ENCODE measurements around the gene CRYM.
"Not testable (repeated sequence)": the region's sequence is repeated elsewhere in the genome, so short reads cannot be mapped to it uniquely, and the experiment has no call there.

CRYM gene

DNA sequence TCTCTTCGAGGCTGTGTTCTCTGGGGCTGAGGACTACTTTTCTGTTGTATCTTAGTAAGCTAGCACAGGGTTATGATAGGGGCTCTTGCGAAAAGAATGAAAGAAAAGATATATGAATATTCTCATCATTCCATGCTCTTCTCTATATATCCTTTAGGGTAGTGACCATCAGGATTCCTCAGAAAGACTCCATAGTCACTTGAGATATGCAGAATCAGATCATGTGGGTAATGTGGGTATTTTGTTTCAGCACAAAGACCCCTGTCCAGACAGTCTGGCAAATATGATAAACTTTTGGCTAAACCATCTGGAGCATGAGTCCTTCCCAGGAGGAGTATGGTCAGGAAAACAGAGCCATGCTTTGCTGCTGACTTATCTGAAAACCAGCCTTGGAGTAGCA, 21.5 kb downstream of the CRYM start:
- TF ChIP-seq, protein P1, sequence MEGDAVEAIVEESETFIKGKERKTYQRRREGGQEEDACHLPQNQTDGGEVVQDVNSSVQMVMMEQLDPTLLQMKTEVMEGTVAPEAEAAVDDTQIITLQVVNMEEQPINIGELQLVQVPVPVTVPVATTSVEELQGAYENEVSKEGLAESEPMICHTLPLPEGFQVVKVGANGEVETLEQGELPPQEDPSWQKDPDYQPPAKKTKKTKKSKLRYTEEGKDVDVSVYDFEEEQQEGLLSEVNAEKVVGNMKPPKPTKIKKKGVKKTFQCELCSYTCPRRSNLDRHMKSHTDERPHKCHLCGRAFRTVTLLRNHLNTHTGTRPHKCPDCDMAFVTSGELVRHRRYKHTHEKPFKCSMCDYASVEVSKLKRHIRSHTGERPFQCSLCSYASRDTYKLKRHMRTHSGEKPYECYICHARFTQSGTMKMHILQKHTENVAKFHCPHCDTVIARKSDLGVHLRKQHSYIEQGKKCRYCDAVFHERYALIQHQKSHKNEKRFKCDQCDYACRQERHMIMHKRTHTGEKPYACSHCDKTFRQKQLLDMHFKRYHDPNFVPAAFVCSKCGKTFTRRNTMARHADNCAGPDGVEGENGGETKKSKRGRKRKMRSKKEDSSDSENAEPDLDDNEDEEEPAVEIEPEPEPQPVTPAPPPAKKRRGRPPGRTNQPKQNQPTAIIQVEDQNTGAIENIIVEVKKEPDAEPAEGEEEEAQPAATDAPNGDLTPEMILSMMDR (IDR thresholded peaks at IDR 0.05; ENCODE audit: control insufficient read depth, insufficient read depth, low read depth, low read length, missing control alignments): no peak
- H3K4me3 ChIP-seq (ENCODE audit: control insufficient read depth, low read depth, low read length): no peak overlapping the region
- no peak for DNase-seq (ENCODE audit: low read depth)

DNA sequence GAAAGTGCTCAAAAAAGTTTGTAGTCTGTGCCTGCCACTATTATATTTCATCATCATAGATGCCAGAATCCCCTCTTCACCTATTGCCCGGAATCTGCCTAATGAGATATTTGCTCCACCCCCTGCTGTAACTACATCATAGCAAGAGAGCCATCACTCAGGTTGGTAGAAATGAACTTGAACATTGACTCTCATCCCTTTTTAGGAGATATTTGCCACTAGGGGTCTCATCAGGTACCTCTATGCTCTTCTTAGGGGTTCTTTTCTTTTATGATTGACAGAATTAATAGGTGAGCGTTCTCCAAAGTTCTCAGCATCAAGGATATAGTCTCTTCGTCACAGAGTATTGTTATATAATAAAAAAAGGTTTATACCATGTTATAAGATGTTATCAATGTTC, 24.6 kb downstream of the CRYM start:
- no peak for DNase-seq (ENCODE audit: low read depth)
- TF ChIP-seq, protein P1 (IDR thresholded peaks at IDR 0.05; ENCODE audit: control insufficient read depth, insufficient read depth, low read depth, low read length, missing control alignments): no peak
- no peak overlapping the region for H3K4me3 ChIP-seq (ENCODE audit: control insufficient read depth, low read depth, low read length)

DNA sequence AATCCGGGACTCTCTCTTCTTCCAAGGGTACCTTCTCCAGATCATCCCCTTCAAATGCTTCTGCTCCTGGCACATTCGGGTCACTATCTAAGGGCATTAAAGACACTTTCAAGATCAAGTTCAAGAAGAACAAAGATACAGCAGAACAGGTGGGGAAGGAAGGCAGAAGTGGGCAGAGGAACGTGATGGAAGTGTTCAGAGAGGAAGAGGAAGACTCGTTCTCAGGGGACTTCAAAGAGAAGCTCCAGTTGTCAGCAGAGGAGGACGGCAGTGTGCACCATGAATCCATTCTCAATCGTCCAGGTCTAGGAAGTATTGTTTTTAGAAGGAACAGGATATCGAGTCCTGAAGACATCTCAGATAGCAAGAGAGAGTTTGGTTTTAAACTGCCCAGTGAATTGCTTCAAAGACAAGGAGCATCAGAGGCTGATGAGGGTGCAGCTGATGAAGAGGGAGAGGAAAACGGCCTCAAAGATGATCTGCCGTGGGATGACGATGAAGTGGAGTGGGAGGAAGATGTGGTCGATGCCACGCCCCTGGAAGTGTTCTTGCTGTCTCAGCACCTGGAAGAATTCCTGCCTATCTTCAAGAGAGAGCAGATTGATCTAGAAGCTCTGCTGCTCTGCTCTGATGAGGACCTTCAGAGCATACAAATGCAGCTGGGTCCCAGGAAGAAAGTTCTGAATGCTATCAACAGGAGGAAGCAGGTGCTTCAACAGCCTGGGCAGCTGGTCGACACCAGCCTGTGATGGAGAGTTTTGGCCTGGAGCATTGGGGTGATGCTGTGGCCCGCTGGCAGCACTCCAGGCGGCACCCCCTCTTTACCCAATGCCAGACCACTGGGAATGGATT, 27.8 kb downstream of the CRYM start:
- TF ChIP-seq, protein P1 (IDR thresholded peaks at IDR 0.05; ENCODE audit: control insufficient read depth, insufficient read depth, low read depth, low read length, missing control alignments): no peak
- no peak overlapping the region for H3K4me3 ChIP-seq (ENCODE audit: control insufficient read depth, low read depth, low read length)
- DNase-seq (ENCODE audit: low read depth): no peak

DNA sequence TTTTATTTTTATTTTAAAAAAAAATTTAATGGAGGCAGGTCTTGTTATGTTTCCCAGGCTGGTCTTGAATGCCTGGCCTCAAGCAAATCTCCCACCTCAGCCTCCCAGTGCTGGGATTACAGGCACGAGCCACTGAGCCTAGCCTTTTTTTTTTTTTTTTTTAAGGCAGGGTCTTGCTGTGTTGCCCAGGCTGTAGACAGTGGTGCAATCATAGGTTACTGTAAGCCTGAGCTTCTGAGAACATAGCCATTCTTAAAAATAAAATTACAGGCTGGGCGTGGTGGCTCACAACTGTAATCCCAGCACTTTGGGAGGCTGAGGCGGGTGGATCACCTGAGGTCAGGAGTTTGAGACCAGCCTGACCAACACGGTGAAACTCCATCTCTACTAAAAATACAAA, 29.9 kb downstream of the CRYM start:
- DNase-seq (ENCODE audit: low read depth); H3K4me3 ChIP-seq (ENCODE audit: control insufficient read depth, low read depth, low read length): not testable (repeated sequence)

DNA sequence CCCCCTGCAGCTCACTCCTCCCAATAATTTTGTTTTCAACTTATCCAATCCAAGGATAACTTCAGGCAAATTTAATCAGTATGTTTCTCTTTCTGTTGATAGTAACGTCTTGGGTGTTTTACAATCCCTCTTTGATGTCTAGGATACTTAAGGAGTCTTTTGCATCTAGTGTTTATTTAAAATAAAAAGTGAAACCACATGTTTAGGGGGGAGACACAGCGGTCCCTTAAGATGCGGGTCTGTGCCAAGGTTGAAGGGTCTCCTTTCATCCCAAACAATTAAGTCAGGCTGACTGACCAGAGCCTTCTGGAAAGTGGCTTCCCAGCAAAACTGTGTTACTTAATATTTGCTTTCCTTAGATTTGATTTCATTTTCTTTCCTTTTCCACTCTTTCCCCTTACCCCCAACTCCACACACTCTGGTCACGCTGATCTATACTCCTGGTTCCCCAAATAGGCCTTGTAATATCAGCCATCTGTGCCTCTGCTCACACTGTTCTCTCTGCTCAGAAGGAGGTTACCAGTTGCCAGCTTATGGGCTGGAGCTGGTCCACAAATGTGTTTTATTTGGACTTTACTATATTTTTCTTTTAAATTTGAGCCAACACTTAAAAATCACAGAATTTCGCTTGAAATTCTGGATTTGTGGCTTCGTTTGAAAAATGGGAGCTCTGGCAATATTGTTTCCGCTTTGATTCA, 33.4 kb downstream of the CRYM start:
- TF ChIP-seq, protein P1 (IDR thresholded peaks at IDR 0.05; ENCODE audit: control insufficient read depth, insufficient read depth, low read depth, low read length, missing control alignments): no peak
- no peak overlapping the region for H3K4me3 ChIP-seq (ENCODE audit: control insufficient read depth, low read depth, low read length)
- DNase-seq (ENCODE audit: low read depth): no peak

DNA sequence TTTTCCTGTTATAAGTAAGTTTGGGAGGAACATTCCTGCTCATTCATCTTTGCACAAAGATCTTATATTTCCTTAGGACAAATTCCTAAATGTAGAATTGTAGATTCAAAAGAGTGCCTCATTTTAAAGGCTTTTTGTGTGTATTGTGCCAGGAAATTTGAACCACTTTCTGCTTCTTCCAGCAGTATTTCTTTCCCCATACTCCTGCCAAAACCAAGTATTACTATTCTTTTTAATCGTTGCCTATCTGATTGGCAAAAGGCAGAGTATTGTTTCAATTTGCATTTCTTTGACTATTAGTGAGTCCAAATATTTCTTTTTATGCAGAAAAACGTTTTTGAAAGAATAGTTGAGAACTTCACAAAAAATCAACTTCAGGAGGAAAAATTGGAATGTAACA, 35.3 kb downstream of the CRYM start:
- DNase-seq (ENCODE audit: low read depth): no peak
- TF ChIP-seq, protein P1 (IDR thresholded peaks at IDR 0.05; ENCODE audit: control insufficient read depth, insufficient read depth, low read depth, low read length, missing control alignments): no peak
- no peak overlapping the region for H3K4me3 ChIP-seq (ENCODE audit: control insufficient read depth, low read depth, low read length)

DNA sequence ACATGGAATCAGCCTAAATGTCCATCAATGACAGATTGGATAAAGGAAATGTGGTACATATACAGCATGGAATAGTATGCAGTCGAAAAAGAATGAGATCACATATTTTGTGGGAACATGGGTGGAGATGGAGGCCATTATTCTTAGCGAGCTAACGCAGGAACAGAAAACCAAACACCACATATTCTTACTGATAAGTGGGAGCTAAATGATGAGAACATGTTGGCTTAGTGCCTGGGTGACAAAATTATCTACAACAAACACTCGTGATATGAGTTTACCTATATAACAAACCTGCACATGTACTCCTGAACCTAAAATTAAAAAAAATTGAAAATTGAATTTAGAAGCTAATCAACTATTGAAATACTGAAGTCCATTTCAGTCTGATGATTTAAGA, 38.4 kb downstream of the CRYM start:
- TF ChIP-seq, protein P1 (IDR thresholded peaks at IDR 0.05; ENCODE audit: control insufficient read depth, insufficient read depth, low read depth, low read length, missing control alignments): no peak
- DNase-seq (ENCODE audit: low read depth): no peak

More for the DNA sequence above, 38.4 kb downstream of the CRYM start:
- no peak overlapping the region for H3K4me3 ChIP-seq (ENCODE audit: control insufficient read depth, low read depth, low read length)
